Hematopoietic multipotent progenitor cell (in vitro differentiated cells): ENCODE data around the gene SPDYC. TPM values are rescaled to one million over a fixed set of nuclear protein-coding genes. Genes with fewer than 3 reads are reported as not detected.
"Not testable (repeated sequence)": the region's sequence is repeated elsewhere in the genome, so short reads cannot be mapped to it uniquely, and the experiment has no call there.

Experiments used
- DNase-seq, 3 donors: peaks; one replicate each; pipeline ENCODE4 v3.0.0-alpha.2; 2011 to 2015; ENCODE audit warnings: low read depth in 2 of 3, low spot score in 2 of 3
- total RNA-seq: library from RNA; depleted of rRNA; stranded (reverse); fragments of >200 nt; gene quantifications from one replicate; pipeline ENCODE4 v1.2.3, GENCODE V29; 2012

Gene SPDYC
- total RNA-seq, 1 donor: not detected

GRCh38 chr11:65165410-65166317, 4.4 kb upstream of the SPDYC start:
- DNase-seq: no peak

GRCh38 chr11:65166893-65167292, 3.1 kb upstream of the SPDYC start:
- no peak for DNase-seq

GRCh38 chr11:65167656-65168055, 2.4 kb upstream of the SPDYC start:
- DNase-seq: no peak

- DNase-seq: peak in 2 of 3 donors; percentile 81 to 91
Observed at GRCh38 chr11:65169164-65169641, 830 bp upstream of the SPDYC start.

GRCh38 chr11:65172600-65172999, 2.6 kb downstream of the SPDYC start:
- DNase-seq: no peak

- not testable (repeated sequence) for DNase-seq
Observed at GRCh38 chr11:65174571-65175010, 4.6 kb downstream of the SPDYC start.

GRCh38 chr11:65180877-65181568, 11.0 kb downstream of the SPDYC start:
- DNase-seq: peak in 2 of 3 donors; percentile 81 to 83

- peak in 2 of 3 donors; percentile 81 to 84 for DNase-seq
Observed at GRCh38 chr11:65181569-65182257, 11.7 kb downstream of the SPDYC start, which contains the start of gene CAPN1. Gene CAPN1 (plus strand): TSS chr11:65181928. CDS start chr11:65182702, 774 bp downstream.

GRCh38 chr11:65182258-65183170, 12.5 kb downstream of the SPDYC start:
- no peak for DNase-seq

- DNase-seq: no peak
Observed at GRCh38 chr11:65183201-65183891, 13.3 kb downstream of the SPDYC start.

- no peak for DNase-seq
Observed at GRCh38 chr11:65184146-65184545, 14.1 kb downstream of the SPDYC start.

- no peak for DNase-seq
Observed at GRCh38 chr11:65185171-65185570, 15.1 kb downstream of the SPDYC start.

- DNase-seq: peak in 2 of 3 donors; percentile 15 to 24
Observed at GRCh38 chr11:65185869-65186341, 15.9 kb downstream of the SPDYC start.

- DNase-seq: no peak
Observed at GRCh38 chr11:65186701-65187100, 16.7 kb downstream of the SPDYC start.

GRCh38 chr11:65187146-65187675, 17.2 kb downstream of the SPDYC start:
- no peak for DNase-seq

- no peak for DNase-seq
Observed at GRCh38 chr11:65187971-65188461, 18.0 kb downstream of the SPDYC start.

GRCh38 chr11:65188486-65188885, 18.5 kb downstream of the SPDYC start:
- no peak for DNase-seq

GRCh38 chr11:65189191-65189590, 19.2 kb downstream of the SPDYC start:
- DNase-seq: no peak

GRCh38 chr11:65194564-65194963, 24.5 kb downstream of the SPDYC start:
- DNase-seq: no peak
